Measurements from ENCODE around the gene SMIM1. TPM values are rescaled to one million over a fixed set of nuclear protein-coding genes. Genes with fewer than 3 reads are reported as not detected.
A peak's percentile ranks its signal among the peaks of the same experiment; 100 is the strongest.

The SMIM1 gene
- polyA plus RNA-seq, 3 donors: 1.1 to 2.7 (median 1.4) TPM

- H3K36me3 Mint-ChIP-seq: peaks cover 12 to 18% of the 10 kb centered on the region in 2 donors
These were observed 27.9 kb upstream of the SMIM1 start for GRCh38 chr1:3744646-3745045.

GRCh38 chr1:3745071-3745470 lies 27.5 kb upstream of the SMIM1 start:
- TF ChIP-seq CTCF (IDR thresholded peaks at IDR 0.05): no peak
- H4K20me1 ChIP-seq (ENCODE audit: insufficient read depth, low read length): no peaks in the 10 kb centered on the region
- no peaks in the 10 kb centered on the region for H3K9me3 ChIP-seq (replicated peaks in 1 of 2; ENCODE audit: control insufficient read depth in 1 of 2, insufficient read depth in 1 of 2, low read length in 2 of 2)
- H3K4me1 ChIP-seq (ENCODE audit: control insufficient read depth in 1 of 2, insufficient read depth in 2 of 2, low read length in 2 of 2): peaks cover 16 to 23% of the 10 kb centered on the region in 2 donors
- Mint-ChIP-seq H3K36me3 (peaks cover 12 to 18% of the 10 kb centered on the region in 2 donors), H3K4me3 (peak overlapping the region in 1 of 2 donors; percentile 28), H3K4me1 (peaks cover 37% of the 10 kb centered on the region), H3K27ac (peak overlapping the region in 2 of 7 donors; percentile 4 to 26), H3K27me3 (ENCODE audit: low read depth in 3 of 3) (peaks cover 2 to 4% (median 2%) of the 10 kb centered on the region in 3 donors), H3K9me3 (no peaks in the 10 kb centered on the region)
- H3K36me3 ChIP-seq (replicated peaks in 1 of 2; ENCODE audit: control insufficient read depth in 1 of 2, insufficient read depth in 2 of 2, low read length in 2 of 2): peaks cover 5 to 13% of the 10 kb centered on the region in 2 donors
- H3K4me3 ChIP-seq (replicated peaks in 1 of 3; ENCODE audit: low read depth in 2 of 3, low read length in 3 of 3): no peak overlapping the region
- no peak overlapping the region for H3K9ac ChIP-seq (ENCODE audit: insufficient read depth, low read length, poor library complexity, severe bottlenecking)
- H3K27me3 ChIP-seq (ENCODE audit: control insufficient read depth in 2 of 2, insufficient read depth in 2 of 2, low read length in 2 of 2): no peaks in the 10 kb centered on the region
- no peaks in the 10 kb centered on the region for H3K79me2 ChIP-seq (ENCODE audit: insufficient read depth, low read length)
- WGBS (ENCODE audit: insufficient coverage): 100% methylated on average over 10 of the region's 12 CpGs
- DNase-seq: no peak
- H2AFZ ChIP-seq (ENCODE audit: insufficient read depth, low read depth, low read length, poor library complexity, severe bottlenecking): no peak overlapping the region
- no peak overlapping the region for H3K27ac ChIP-seq (ENCODE audit: low read depth in 1 of 2, low read length in 2 of 2)
- H3K4me2 ChIP-seq (replicated peaks; ENCODE audit: extremely low read depth, low read length, poor library complexity, severe bottlenecking): no peak overlapping the region
- intact Hi-C loops (cut with micrococcal nuclease): no loop called here

More at GRCh38 chr1:3744646-3745045, 27.9 kb upstream of the SMIM1 start:
- no peak overlapping the region for H3K4me3 Mint-ChIP-seq
- H3K27me3 Mint-ChIP-seq (ENCODE audit: low read depth in 3 of 3): peaks cover 0 to 2% (median 2%) of the 10 kb centered on the region in 3 donors
- H3K36me3 ChIP-seq (replicated peaks in 1 of 2; ENCODE audit: control insufficient read depth in 1 of 2, insufficient read depth in 2 of 2, low read length in 2 of 2): peaks cover 5 to 17% of the 10 kb centered on the region in 2 donors
- H3K27me3 ChIP-seq (ENCODE audit: control insufficient read depth in 2 of 2, insufficient read depth in 2 of 2, low read length in 2 of 2): no peaks in the 10 kb centered on the region
- 97% methylated on average over 10 of the region's 10 CpGs for WGBS (ENCODE audit: insufficient coverage)
- H3K9ac ChIP-seq (ENCODE audit: insufficient read depth, low read length, poor library complexity, severe bottlenecking): no peak overlapping the region
- no peak for TF ChIP-seq CTCF (IDR thresholded peaks at IDR 0.05)
- H3K4me3 ChIP-seq (replicated peaks in 1 of 3; ENCODE audit: low read depth in 2 of 3, low read length in 3 of 3): no peak overlapping the region
- DNase-seq: no peak
- no peaks in the 10 kb centered on the region for H3K79me2 ChIP-seq (ENCODE audit: insufficient read depth, low read length)
- no peak overlapping the region for H3K27ac ChIP-seq (ENCODE audit: low read depth in 1 of 2, low read length in 2 of 2)
- peaks cover 16 to 23% of the 10 kb centered on the region in 2 donors for H3K4me1 ChIP-seq (ENCODE audit: control insufficient read depth in 1 of 2, insufficient read depth in 2 of 2, low read length in 2 of 2)
- H3K9me3 ChIP-seq (replicated peaks in 1 of 2; ENCODE audit: control insufficient read depth in 1 of 2, insufficient read depth in 1 of 2, low read length in 2 of 2): no peaks in the 10 kb centered on the region
- no peak overlapping the region for H3K27ac Mint-ChIP-seq
- no peak overlapping the region for H3K4me2 ChIP-seq (replicated peaks; ENCODE audit: extremely low read depth, low read length, poor library complexity, severe bottlenecking)
- H4K20me1 ChIP-seq (ENCODE audit: insufficient read depth, low read length): no peaks in the 10 kb centered on the region
- no peak overlapping the region for H2AFZ ChIP-seq (ENCODE audit: insufficient read depth, low read depth, low read length, poor library complexity, severe bottlenecking)
- intact Hi-C loops (cut with micrococcal nuclease): no loop called here
- H3K9me3 Mint-ChIP-seq: no peaks in the 10 kb centered on the region
- H3K4me1 Mint-ChIP-seq: peaks cover 37% of the 10 kb centered on the region
